GM03348 (cell line): ENCODE results near the gene MAP2K3.

Source experiments
- DNase-seq: peaks from one replicate; pipeline ENCODE4 v3.0.0; 2012; ENCODE audit warnings: low spot score

MAP2K3 gene

GRCh38 chr17:21282850-21283249, 1.7 kb upstream of the MAP2K3 start:
- no peak for DNase-seq

DNA sequence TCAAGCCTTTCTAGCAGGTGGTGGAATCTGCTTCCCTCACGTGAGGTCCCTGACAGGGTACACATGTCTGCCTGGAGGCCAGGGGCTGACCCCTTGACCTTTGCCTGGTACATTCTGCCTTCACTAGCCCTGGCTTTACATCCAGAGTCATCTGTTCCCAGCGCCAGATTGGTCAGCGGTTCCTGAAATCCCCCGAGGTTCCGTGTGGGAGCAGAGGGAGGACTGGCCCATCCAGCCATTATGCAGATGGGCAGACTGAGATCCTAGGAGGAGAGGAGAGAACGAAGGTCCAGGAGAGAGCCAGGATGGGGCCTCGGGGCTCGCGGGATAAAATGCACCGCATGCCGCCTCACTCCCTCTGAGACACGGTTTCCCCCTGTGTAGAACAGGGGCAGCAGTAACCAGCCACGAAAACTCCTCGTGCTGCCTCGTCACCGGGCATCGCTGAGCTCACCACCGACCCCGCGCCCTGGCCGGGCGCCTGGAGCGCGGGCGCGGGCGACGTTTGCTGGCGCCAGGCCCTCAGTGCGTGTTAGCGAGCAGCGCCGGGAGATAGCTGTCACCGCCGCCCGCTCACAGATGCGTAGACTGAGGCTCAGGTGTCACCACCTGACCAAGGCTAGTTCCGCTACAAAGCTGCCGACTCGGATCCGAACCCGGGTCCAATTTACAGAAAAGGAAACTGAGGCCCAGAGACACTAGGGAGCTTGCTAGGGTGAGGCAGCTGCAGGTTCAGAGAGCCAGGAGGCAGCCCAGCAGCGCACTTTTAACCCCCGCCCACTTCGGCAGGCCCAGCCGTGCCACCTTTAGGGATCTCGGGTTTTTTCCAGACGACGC, 811 bp upstream of the MAP2K3 start:
- DNase-seq = no peak

DNA sequence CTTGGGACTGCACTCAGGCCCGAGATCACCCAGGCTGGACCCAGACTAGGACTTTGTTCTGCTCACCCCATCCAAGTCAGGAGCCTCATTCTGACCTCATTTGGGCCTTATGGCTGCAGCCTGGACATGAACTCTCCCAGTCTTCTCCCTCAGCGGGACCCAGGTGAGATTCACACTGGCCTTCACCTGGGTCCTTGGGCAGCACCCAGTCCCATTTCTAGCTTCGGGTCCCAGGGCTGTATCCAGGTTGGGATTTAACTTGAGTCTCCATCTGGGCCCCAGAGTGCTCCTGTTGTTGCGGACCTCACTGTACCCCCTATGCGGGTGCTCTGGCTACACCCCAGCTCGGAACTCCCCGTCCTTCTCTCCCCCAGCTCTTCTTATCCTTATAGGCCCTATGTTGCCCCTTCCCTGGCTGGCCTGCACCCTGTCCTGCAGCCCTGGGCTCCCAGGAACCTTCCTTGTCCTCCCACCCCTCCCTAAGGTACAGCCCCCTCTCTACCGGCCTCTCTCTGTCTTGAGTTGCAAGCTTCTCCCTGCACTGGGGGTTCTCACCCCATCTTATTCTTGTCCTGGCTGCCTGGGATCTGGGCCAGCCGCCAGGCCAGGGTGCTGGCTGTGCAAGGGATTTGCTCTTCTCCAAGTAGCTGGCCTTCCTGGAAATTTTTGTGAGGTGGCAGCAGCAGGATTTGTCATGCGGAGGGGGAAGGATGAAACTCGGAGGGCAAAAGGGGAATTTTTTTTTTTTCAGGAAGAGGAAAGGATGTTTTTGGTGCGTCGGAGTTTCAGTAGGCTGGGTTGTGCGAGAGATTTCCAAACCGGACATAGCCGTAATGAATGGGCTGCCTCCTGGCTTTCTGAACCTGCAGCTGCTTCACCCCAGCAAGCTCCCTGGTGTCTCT, 904 bp downstream of the MAP2K3 start:
- peak; percentile 38 for DNase-seq

- peak; percentile 94 for DNase-seq
Measured at GRCh38 chr17:21286066-21286770, 1.7 kb downstream of the MAP2K3 start.

- no peak for DNase-seq
Measured at GRCh38 chr17:21286909-21287702, 2.6 kb downstream of the MAP2K3 start.

GRCh38 chr17:21287703-21288449, 3.4 kb downstream of the MAP2K3 start:
- DNase-seq = peak; percentile 95

DNA sequence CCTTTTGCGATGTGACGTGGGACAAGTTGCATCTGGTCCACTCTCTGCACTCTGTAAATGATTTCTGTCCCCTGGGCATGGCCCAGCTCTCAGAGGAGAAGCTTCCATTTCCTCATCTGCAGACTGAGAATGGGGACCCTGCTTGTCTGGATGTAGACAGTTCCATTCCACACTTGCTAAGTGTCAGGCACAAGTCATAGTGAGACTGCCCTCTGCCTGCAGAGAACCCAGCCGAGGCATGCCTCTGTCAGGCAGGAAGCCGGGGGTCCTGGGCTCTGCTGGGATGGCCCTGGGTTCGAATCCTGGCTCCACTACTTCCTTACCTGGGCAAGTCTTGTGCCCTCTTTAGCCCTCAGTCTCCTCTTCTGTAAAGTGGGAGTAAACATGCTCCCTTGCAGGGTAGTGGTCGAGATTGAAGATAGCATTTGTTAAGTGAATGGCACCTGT, 4.1 kb downstream of the MAP2K3 start:
- peak; percentile 27 for DNase-seq

- no peak for DNase-seq
Measured at GRCh38 chr17:21289175-21289901, 4.8 kb downstream of the MAP2K3 start.

DNA sequence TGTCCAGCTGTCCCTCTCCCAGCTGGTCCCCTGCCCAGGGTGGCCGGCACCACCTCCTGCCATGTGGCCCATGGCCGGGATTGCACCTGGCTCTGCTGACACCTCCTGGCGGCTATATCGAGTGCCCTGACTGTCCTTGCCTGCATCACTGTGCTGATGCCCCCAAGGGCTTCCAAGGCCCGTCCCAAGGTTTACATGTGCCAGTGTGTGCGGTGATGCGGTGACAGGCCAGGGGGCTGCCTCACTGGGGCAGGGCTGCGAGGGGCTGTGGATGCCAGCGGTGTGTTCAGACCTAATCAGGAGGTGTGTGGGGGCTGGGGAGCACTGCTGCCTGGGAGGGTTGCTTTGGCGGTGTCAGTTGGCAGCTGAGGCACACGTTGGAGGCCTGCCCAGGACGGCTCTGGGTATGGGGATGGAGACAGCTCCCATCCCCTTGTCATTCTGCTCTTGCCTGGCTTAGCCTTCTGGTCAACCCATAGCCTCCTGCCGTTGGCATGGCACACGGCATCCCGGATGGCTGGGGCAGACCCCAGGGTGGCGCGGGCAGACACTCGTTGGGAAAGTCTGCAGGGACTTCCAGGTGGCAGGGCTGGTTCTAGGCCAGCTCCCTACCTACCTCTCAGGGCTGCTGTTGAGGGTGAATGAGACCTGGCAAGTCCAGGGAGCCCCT, 5.5 kb downstream of the MAP2K3 start:
- peak; percentile 35 for DNase-seq

- DNase-seq = no peak
Measured at GRCh38 chr17:21291357-21291756, 6.8 kb downstream of the MAP2K3 start.

DNA sequence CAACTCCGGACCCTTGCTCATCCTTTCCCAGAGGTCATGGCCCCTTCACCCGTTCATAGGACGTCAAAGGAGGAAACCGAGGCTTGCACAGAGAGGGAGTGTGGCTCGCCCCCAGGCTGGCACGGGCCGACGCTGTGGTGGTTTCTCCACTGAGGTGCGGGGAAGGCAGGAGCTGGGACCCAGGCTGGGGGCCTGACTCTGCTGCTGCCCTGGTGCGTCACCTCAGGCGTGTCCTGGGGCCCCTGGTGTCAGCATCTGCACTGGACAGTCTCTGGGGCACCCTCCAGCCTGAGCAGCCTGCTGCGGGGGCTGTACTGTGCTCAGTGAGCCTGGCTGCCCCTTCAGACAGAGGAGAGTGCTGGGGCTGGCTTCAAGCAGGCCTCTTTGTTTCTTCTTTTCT, 7.4 kb downstream of the MAP2K3 start:
- no peak for DNase-seq

DNA sequence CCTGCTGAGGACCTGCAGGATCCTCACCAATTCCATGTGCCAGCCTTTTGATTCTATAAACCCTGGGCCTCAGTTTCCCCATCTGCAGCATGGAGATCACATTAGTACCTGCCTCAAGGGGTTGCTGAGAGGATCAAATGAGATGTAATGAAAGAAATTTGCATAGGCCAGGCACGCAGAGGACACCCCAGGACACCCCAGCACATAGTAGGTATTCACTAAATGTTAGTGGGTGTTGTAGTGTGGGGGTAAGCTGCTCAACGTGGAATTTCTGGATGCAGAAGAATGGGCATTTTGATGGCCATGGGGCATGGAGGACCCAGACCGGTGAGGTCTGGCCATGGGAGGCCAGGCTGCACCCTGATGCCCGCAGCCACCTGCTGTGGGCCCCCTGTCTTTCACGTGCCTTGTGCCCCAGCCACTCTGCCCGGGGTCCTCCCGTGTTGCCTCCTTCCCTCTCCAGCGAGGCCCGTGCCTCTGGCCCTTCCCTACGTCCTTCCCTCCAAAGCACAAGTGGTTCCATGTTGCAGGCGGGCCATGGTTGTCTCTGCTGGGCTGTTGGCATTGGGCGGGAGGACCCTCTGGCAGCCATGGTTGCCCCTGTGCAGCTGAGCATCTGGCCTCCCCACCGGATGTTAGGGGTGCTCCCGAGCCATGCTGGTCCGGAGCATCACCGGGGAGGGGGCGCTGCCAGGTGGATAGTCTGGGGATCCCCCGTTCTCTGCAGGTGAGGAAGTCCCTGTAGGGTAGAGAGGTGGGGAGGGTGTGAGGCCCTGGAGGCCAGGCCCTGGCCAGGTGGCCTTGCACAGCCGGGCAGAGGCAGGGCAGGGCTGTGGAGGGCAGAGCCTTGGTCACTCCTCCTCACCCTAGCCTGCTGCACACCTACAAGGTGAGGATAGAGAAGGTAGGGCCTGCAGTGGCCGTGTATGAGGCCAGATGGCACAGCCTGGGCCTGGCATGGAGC, 8.6 kb downstream of the MAP2K3 start:
- no peak for DNase-seq

GRCh38 chr17:21293831-21294210, 9.3 kb downstream of the MAP2K3 start:
- DNase-seq = no peak

DNA sequence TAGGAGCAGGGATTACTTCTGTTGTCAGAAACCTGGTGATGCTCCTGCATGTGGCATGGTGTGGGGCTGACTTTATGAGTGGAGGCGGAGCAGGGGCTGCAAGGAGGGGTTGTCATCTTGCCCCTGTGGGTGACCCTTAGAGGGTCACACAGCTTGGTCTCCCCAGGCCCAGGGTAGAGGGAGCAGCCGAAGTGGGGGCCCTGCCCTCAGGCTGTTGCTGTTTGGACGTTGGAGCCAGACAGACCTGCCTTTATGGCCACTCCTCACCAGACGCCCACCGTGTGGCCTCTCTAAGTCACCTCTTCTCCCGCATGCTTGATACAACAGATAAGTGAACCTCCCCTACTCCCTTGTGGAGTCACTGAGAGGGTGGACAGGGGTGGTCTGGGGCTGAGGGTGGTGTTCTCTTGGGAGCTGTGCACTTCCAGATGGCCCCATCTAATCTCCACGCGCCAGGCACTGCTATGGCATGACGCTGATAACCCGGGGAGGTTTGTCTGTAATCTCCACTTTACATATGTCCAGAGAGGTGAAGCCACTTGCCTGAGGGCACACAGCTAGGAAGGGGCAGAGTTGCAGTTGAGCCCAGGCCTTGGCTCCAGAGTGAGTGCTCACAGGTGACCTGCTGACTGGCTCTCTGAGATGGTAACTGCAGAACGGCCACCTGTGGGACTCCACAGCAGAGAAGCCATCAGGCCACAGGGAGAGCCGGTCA, 10.0 kb downstream of the MAP2K3 start:
- DNase-seq = no peak

DNA sequence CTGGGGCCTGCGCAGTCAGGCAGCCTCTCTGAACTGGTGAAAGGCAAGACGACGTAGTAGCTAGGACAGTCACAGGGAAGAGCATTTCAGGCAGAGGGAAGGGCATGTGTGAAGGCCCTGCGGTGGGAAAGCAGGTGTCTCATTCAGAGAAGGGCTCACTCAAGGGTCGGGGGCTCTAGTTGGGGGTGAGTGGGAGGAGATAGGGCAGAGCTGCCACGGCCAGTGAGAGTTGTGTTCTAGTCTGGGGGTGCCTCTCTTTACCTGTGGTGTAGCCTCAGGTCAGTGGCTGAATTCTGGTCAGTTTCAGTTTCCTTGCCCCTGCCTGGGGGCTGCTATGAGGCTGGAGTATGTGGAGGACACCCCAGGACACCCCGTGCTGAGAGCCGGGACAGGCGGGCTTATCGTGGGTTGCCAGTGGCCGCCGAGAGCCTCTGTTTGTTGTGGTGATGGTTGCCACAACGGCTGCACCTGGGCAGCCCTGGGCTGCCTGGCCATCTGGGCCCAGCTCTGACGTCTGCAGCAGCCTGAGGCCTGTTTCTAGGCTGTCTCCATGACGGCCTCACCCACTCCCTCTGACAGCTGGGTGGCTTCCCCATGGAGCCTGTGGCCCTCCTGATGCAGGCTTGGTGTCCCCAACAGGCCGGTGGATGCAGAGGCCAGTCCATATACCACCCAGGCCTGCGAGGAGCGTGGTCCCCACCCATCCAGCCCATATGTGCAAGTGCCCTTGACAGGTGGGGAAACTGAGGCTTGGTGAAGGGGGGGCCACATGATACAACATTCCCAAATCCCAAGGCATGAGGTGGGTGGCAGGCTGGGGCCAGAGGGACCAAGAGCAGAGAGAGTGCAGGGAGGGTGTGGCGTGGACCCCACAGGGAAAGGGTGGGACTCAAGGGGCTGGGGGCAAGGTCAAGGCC, 10.8 kb downstream of the MAP2K3 start:
- DNase-seq = peak; percentile 16
